MG63 (cell line): ENCODE results near the gene LIFR. TPM values are rescaled to one million over a fixed set of nuclear protein-coding genes. Genes with fewer than 3 reads are reported as not detected.
A peak's percentile ranks its signal among the peaks of the same experiment; 100 is the strongest.

ENCODE experiments used
- DNase-seq: peaks from one replicate; pipeline ENCODE4 v3.0.0-alpha.2; 2020
- H3K27me3 ChIP-seq: fragments of 250-450 bp; sonication (Bioruptor Pico); 2 replicates; pipeline ENCODE4 v1.5.1; 2020; ENCODE audit warnings: mild to moderate bottlenecking, moderate library complexity
- H3K36me3 ChIP-seq: fragments of 250-450 bp; sonication (Bioruptor Pico); 2 replicates; pipeline ENCODE4 v1.5.1; 2020; ENCODE audit warnings: mild to moderate bottlenecking, moderate library complexity
- H3K4me3 ChIP-seq: fragments of 250-450 bp; sonication (Bioruptor Pico); 2 replicates; pipeline ENCODE4 v1.5.1; 2020; ENCODE audit warnings: mild to moderate bottlenecking, moderate library complexity
- H3K9me3 ChIP-seq: fragments of 250-450 bp; sonication (Bioruptor Pico); 2 replicates; pipeline ENCODE4 v1.5.1; 2020; ENCODE audit warnings: mild to moderate bottlenecking, moderate library complexity
- total RNA-seq: library from RNA; depleted of rRNA; stranded (reverse); fragments of >200 nt; shearing (Covaris generic); gene quantifications from 2 replicates; pipeline ENCODE4 v1.2.3, GENCODE V29; 2014; ENCODE audit warnings: low replicate concordance

Gene LIFR
- total RNA-seq, 1 experiment from 2014 or later, result 6.8 TPM

DNA sequence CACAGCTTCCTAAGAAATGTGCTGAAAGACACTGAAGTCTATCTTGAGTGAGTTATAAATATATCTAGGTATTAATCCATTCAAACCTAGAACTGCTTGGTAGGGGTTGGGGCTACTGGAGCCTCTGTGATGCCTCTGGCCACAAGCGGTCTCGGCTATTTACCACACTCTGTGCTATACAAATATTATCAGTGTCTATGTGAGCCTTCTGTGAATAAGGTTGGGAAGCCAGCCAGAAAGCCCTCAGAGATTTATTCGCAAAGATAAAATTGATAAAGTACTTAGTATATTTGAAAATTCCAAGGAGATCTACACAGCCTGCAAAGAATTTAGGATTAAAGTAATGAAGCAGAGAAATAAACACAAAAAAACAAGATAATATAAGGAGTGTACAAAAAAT lies 41.4 kb downstream of the LIFR start:
- no peak overlapping the region for H3K4me3 ChIP-seq
- H3K27me3 ChIP-seq, result no peaks in the 10 kb centered on the region
- no peaks in the 10 kb centered on the region for H3K36me3 ChIP-seq
- no peaks in the 10 kb centered on the region for H3K9me3 ChIP-seq
- DNase-seq, result no peak

GRCh38 chr5:38509185-38509584 lies 47.3 kb downstream of the LIFR start:
- no peak for DNase-seq
- Histone ChIP-seq H3K9me3 (no peaks in the 10 kb centered on the region), H3K36me3 (no peaks in the 10 kb centered on the region), H3K27me3 (no peaks in the 10 kb centered on the region), H3K4me3 (no peak overlapping the region)

GRCh38 chr5:38506302-38506701 lies 50.1 kb downstream of the LIFR start:
- no peaks in the 10 kb centered on the region for H3K9me3 ChIP-seq
- DNase-seq, result no peak
- no peaks in the 10 kb centered on the region for H3K27me3 ChIP-seq
- H3K4me3 ChIP-seq, result no peak overlapping the region
- no peaks in the 10 kb centered on the region for H3K36me3 ChIP-seq

DNA sequence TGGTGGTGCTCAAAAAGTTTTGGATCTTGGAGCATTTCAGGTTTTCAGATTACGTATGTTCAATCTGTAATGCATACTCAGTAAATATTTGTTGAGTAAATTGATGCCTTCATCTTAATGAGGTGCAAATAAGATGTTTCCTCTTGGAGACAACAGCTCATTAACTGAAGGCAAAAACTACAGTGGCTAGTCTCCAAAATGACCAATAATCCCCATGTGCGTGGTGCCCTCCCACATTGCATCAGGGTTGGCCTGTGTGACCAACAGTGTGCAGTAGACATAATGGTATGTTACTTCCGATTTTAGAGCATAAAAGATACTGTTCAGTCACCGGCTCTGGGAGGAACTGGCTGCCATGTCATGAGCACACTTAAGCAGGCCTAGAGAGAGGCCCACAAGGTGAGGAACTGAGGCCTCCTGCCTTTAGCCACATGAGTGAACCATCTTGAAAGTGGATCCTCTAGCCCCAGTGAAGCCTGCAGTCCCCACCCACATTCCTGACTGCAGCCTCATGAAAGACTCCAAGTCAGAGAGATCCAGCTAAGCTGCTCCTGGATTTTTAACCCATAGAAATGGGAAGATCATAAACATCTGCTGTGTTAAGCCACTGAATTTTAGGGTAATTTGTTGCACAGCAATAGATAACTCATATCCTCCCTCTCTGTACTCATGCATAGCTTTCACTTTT lies 55.7 kb downstream of the LIFR start:
- DNase-seq, result peak; percentile 13
- Histone ChIP-seq H3K36me3 (no peaks in the 10 kb centered on the region), H3K27me3 (no peaks in the 10 kb centered on the region), H3K9me3 (no peaks in the 10 kb centered on the region), H3K4me3 (no peak overlapping the region)

- H3K4me3 ChIP-seq, result no peak overlapping the region
- no peaks in the 10 kb centered on the region for H3K36me3 ChIP-seq
- DNase-seq, result no peak
- no peaks in the 10 kb centered on the region for H3K27me3 ChIP-seq
- H3K9me3 ChIP-seq, result no peaks in the 10 kb centered on the region
Measured at GRCh38 chr5:38497946-38498345, 58.5 kb downstream of the LIFR start.

DNA sequence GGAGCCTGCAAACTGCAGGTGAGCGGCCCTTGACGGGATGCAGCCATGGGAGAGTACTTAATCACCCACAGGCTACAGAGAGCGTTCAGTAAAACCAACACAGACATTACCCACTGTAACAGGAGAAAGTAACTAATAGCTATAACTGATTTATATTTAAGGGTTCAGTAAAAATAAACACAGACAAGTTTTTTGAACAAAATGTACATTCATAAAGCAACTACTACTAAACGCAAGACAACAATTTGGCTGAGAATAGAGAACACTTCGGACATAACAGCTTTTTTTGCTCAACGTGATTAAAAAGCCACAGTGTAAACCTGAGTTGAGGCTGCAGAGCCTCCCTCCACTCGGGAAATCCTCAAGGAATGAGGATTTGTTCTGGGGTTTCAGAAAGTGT lies 61.7 kb downstream of the LIFR start:
- DNase-seq, result no peak
- no peaks in the 10 kb centered on the region for H3K36me3 ChIP-seq
- no peak overlapping the region for H3K4me3 ChIP-seq
- no peaks in the 10 kb centered on the region for H3K9me3 ChIP-seq
- H3K27me3 ChIP-seq, result no peaks in the 10 kb centered on the region

DNA sequence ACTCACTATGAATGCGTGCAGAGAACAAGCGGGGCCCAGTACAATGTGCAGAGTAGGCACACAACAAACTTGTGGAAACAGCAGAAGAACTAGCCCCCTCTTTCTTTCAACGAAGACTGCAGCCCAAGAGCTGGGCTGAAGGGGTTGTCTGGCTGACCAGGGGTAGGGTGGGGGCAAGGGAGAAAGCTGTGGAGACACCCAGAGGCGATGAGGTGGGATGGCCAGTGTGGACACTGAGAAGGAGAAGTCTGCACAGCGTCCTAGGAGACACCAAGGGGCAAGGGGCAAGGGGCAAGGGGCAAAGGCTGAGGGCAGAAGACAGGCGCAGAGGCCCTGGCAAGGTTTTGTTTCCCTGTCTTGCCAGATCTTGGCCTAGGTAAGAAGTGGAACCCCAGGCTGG lies 62.3 kb downstream of the LIFR start:
- no peak overlapping the region for H3K4me3 ChIP-seq
- no peaks in the 10 kb centered on the region for H3K27me3 ChIP-seq
- no peak for DNase-seq
- H3K36me3 ChIP-seq, result no peaks in the 10 kb centered on the region
- no peaks in the 10 kb centered on the region for H3K9me3 ChIP-seq

- DNase-seq, result no peak
- Histone ChIP-seq H3K36me3 (no peaks in the 10 kb centered on the region), H3K27me3 (no peaks in the 10 kb centered on the region), H3K9me3 (no peaks in the 10 kb centered on the region), H3K4me3 (no peak overlapping the region)
Measured at GRCh38 chr5:38483805-38484398, 72.5 kb downstream of the LIFR start.

- Histone ChIP-seq H3K36me3 (no peaks in the 10 kb centered on the region), H3K9me3 (no peaks in the 10 kb centered on the region), H3K4me3 (no peak overlapping the region), H3K27me3 (no peaks in the 10 kb centered on the region)
- DNase-seq, result no peak
Measured at GRCh38 chr5:38479315-38479904, 77.0 kb downstream of the LIFR start.

DNA sequence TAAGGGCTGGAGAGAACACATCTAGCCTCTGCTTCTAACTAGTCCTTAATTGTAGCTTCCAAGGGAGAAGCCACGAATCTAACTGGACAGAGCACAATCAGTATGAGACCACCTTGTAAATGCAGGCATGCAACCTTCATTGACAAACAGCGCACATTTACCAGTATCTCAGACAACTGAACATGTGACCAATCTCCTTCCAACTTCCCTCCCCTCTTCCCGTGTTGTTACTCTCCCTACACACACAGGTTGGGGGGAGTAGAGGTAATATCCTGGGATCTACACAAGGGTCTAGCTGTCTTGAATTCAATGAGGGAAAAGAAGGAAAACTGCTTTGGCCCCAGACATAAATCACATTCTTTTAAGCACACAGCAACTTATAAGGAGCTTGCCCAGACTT lies 77.6 kb downstream of the LIFR start:
- H3K4me3 ChIP-seq, result no peak overlapping the region
- DNase-seq, result no peak

GRCh38 chr5:38478166-38478565 lies 78.3 kb downstream of the LIFR start:
- Histone ChIP-seq H3K27me3 (no peaks in the 10 kb centered on the region), H3K4me3 (no peak overlapping the region), H3K9me3 (no peaks in the 10 kb centered on the region), H3K36me3 (no peaks in the 10 kb centered on the region)
- no peak for DNase-seq

More for the DNA sequence above, 77.6 kb downstream of the LIFR start:
- Histone ChIP-seq H3K27me3 (no peaks in the 10 kb centered on the region), H3K9me3 (no peaks in the 10 kb centered on the region), H3K36me3 (no peaks in the 10 kb centered on the region)

DNA sequence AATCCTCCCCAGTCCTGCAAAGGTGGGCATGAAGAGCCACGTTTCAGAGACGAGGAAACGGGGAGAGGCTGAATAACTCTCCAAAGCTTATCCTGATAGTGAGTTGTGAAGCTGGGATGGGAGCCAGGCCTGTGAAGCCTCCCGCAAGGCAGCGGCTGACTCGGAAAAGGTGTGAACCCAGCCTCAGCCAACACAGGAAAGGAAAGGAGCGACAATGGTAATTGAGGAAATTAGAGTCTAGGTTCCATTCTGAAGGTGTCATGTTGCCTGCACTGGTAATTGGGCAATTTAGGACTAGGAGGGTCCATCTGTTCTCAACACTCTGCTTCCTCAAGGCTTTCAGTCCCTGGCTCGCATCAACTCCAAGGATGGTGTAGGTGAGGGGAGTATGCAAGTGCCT lies 83.4 kb downstream of the LIFR start:
- no peak for DNase-seq
- Histone ChIP-seq H3K9me3 (no peaks in the 10 kb centered on the region), H3K4me3 (no peak overlapping the region), H3K27me3 (no peaks in the 10 kb centered on the region), H3K36me3 (no peaks in the 10 kb centered on the region)

DNA sequence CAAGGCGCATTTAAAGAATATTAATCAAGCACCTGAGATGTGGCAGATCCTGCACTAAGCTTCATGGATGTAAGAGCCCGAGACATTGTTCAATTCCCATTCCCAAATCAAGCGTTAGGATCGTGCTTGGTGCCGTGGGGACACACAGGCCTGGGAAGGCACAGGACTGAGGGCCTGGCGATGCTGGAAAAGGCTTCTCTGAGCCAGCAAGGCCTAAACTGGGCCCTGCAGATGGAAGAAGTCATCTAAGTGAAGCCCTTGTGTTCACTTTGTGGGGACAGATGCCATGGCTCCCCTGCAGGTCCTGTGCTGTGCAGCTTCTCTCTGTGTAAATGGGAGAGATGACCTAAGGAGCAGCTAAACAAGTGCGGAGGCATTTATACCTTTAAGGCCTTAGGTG lies 83.9 kb downstream of the LIFR start:
- no peaks in the 10 kb centered on the region for H3K36me3 ChIP-seq
- H3K27me3 ChIP-seq, result no peaks in the 10 kb centered on the region
- DNase-seq, result no peak
- no peaks in the 10 kb centered on the region for H3K9me3 ChIP-seq
- H3K4me3 ChIP-seq, result no peak overlapping the region

DNA sequence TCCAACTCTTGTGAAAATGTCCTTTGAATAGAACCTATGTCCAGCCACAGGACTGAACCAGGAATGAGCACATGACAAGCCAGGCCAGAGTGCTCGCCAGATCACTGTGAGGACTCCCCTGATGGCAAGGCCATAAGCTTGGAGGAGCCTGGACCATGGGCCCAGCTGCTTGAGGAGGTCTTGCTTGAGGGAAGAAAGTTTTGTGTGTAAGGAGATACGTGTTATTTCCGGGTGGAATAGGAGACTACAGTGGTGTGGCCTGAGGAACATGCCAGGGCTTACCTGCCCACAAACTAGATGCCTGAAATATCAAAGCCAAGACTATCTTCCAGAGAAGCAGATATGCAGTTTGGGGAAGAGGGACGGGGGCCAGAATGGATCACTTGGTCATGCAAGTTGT lies 84.7 kb downstream of the LIFR start:
- H3K36me3 ChIP-seq, result no peaks in the 10 kb centered on the region
- no peaks in the 10 kb centered on the region for H3K9me3 ChIP-seq
- DNase-seq, result no peak
- H3K27me3 ChIP-seq, result no peaks in the 10 kb centered on the region
- H3K4me3 ChIP-seq, result no peak overlapping the region

DNA sequence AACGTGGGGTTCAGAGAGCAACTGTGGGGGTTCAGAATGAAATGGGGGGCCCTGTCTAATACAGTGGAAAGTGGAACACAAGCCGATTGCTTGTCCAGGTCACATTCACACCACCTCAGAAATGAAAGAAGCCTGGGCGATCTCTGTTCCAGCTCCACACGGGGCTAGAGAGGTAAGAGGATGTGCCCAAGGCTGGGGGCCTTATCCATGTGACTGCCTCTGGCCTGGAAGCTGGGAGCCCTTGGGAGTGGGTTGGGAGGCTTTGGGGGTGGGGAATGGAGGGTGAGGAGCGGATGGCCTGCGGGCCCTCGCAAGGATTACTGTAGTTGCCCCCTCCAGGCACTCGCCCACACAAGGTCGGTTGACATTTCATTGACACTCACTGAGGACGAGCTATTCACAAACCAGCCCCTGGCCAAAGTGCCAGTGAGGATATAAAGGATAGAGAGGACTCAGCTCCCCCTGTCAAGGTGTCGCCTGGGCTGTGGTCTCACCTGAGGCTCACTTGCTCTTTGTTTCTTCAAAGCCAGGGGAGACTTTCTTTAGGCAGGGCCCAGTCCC lies 86.7 kb downstream of the LIFR start:
- Histone ChIP-seq H3K36me3 (no peaks in the 10 kb centered on the region), H3K27me3 (no peaks in the 10 kb centered on the region), H3K9me3 (no peaks in the 10 kb centered on the region), H3K4me3 (no peak overlapping the region)
- DNase-seq, result no peak

DNA sequence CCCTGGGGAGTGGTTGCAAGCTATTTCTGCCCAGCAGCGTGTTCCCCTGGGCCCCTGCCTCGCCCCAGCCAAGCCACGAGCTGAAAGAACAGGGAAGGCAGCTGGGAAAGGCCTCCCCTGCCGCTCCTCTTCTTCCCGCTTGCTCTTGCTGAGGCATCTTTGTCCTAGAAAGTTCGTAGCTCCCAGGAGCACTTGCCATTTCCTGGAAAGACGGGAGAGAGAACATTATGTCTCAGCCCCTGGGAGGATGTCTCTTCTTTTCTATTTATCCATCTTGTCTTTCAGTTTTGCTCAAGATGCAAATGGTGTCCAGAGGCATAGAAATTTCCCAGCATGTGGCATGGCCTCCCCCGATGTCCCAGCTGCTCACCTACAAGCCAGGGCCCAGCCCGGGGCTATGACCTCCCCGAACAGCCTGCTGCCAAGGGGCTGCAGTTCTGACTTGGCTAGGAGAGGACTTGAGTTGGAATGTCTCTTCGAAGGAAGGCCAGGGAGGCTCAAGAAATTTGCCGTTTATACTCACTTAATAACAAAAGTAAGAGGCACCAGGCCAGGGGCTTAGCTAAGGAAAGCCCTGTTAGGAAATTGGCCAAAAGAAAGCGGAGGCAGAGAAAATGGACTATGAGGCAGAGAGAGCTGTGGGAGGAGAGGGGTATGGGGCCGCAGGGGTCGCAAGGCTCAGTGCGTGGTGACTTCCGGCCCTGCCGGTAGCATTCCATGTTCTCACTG lies 87.3 kb downstream of the LIFR start:
- DNase-seq, result peak; percentile 69

DNA sequence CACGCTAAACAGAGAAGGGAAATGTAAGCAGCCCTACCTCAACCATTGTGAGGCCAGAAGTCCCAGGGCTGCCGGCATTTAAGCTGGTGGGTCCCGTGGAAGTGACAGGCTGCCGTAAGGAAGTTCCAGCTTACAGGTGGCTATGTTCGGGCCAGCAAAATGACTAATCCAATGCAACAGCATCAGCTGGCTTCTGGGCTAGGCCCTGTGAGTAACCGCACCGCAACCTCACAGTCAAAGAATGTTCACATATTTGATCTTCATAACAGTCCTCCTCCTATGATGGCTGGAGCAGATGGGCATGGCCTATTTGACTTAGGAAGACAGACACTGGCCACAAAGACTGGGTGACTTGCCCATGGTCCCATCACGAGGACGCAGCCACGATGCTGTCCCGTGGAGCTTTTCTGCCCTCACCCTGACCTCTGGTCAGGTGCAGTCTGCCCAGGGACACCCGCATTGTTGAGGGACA lies 88.2 kb downstream of the LIFR start:
- DNase-seq, result peak; percentile 92
- H3K36me3 ChIP-seq, result no peaks in the 10 kb centered on the region
- no peaks in the 10 kb centered on the region for H3K9me3 ChIP-seq
- H3K4me3 ChIP-seq, result no peak overlapping the region
- H3K27me3 ChIP-seq, result no peaks in the 10 kb centered on the region

More for the DNA sequence above, 87.3 kb downstream of the LIFR start:
- H3K27me3 ChIP-seq, result no peaks in the 10 kb centered on the region
- no peak overlapping the region for H3K4me3 ChIP-seq
- H3K9me3 ChIP-seq, result no peaks in the 10 kb centered on the region
- H3K36me3 ChIP-seq, result no peaks in the 10 kb centered on the region
